K562 (cell line): ENCODE results near the gene ALKBH7. TPM values are rescaled to one million over a fixed set of nuclear protein-coding genes. Genes with fewer than 3 reads are reported as not detected.
"Not testable (repeated sequence)": the region's sequence is repeated elsewhere in the genome, so short reads cannot be mapped to it uniquely, and the experiment has no call there.

Source experiments
- ATAC-seq: fragments of 200-7000 bp; cut with Tn5 transposase; 3 replicates; pipeline ENCODE4 v1.9.1; 2020; ENCODE audit warnings: moderate library complexity
- BruUV-seq: library from RNA; stranded (reverse); fragments of 400-500 nt; replicated peaks from 2 replicates; lab custom pipeline; 2021; lab: Mats Ljungman, UMichigan
- CTCF ChIA-PET: fragments of 300-600 bp; formaldehyde crosslinking; extraction: SDS; loops from one replicate; lab custom pipeline; 2021; ENCODE audit warnings: low intra/inter-chr PET ratio; lab: Yijun Ruan, JAX
- POLR2A ChIA-PET: fragments of 300-600, 350-650 bp; sonication (Branson Sonifier 250); formaldehyde crosslinking; extraction: SDS; loops from one replicate; lab custom pipeline; 2021; ENCODE audit warnings: antibody characterized with exemption, inconsistent platforms; lab: Yijun Ruan, JAX
- DNase-seq, 4 experiments: peaks; one replicate each; pipeline versions ENCODE4 v3.0.0 to v3.0.0-alpha.2; 2011 to 2018; ENCODE audit warnings: low spot score in 3 of 4, mixed read lengths in 3 of 4; ENCODE audit errors: extremely low read depth in 1 of 4
- FAIRE-seq: peaks from 2 replicates; lab custom pipeline; 2011; peaks lifted over from hg19 to GRCh38; lab: Jason Lieb, UNC
- H2AFZ ChIP-seq: 2 replicates; pipeline ENCODE4 v1.6.0; 2011; ENCODE audit warnings: low read depth, low read length, control low read depth, inconsistent platforms
- H3K27ac ChIP-seq: fragments of 200-600 bp; 3 replicates; pipeline ENCODE4 v1.8.0; 2011; ENCODE audit warnings: low read depth, mild to moderate bottlenecking, control low read depth, inconsistent platforms, low read length, moderate library complexity, mixed read lengths; ENCODE audit errors: extremely low read depth
- H3K27me3 ChIP-seq, 2 experiments: fragments of 300-600 bp in 1 of 2; 2 replicates in 1 of 2; 3 replicates in 1 of 2; pipeline versions ENCODE4 v1.6.0 to v1.8.0; 2011; ENCODE audit warnings: inconsistent platforms in 2 of 2, low read length in 2 of 2, mild to moderate bottlenecking in 1 of 2, mixed read lengths in 1 of 2, moderate library complexity in 1 of 2; ENCODE audit not compliant: control insufficient read depth in 2 of 2, insufficient read depth in 2 of 2
- H3K36me3 ChIP-seq: fragments of 300-600 bp; 3 replicates; pipeline ENCODE4 v1.8.0; 2011; ENCODE audit warnings: mild to moderate bottlenecking, low read length, inconsistent platforms; ENCODE audit not compliant: control insufficient read depth, insufficient read depth
- H3K4me1 ChIP-seq, 2 experiments: fragments of 200-600 bp in 1 of 2; replicated peaks in 1 of 2; 2 replicates in 1 of 2; 3 replicates in 1 of 2; pipeline versions ENCODE4 v1.5.1 to v1.8.0; 2011; ENCODE audit warnings: inconsistent platforms in 2 of 2, low read length in 2 of 2, mild to moderate bottlenecking in 1 of 2, mixed read lengths in 1 of 2, moderate library complexity in 1 of 2; ENCODE audit not compliant: control insufficient read depth in 2 of 2, insufficient read depth in 2 of 2
- H3K4me2 ChIP-seq: 2 replicates; pipeline ENCODE4 v1.6.1; 2011; ENCODE audit warnings: low read length, control low read depth, inconsistent platforms, mixed read lengths; ENCODE audit not compliant: insufficient read depth
- H3K4me3 ChIP-seq: fragments of 200-600 bp; sonication (generic), shearing (Covaris generic); 2 replicates; pipeline ENCODE4 v1.5.1; 2016; ENCODE audit warnings: control low read depth, inconsistent platforms
- H3K79me2 ChIP-seq: fragments of 200-600 bp; 3 replicates; pipeline ENCODE4 v1.8.0; 2011; ENCODE audit warnings: low read length, inconsistent platforms; ENCODE audit not compliant: control insufficient read depth, insufficient read depth
- H3K9ac ChIP-seq, 2 experiments: 2 replicates each; pipeline versions ENCODE4 v1.6.0 to v1.6.1; 2011; ENCODE audit warnings: low read depth in 2 of 2, low read length in 2 of 2, control low read depth in 1 of 2, inconsistent platforms in 1 of 2, mild to moderate bottlenecking in 1 of 2, mixed read lengths in 1 of 2; ENCODE audit not compliant: insufficient read depth in 1 of 2
- H3K9me1 ChIP-seq: one replicate; pipeline ENCODE4 v1.6.0; 2011; ENCODE audit warnings: inconsistent platforms, mild to moderate bottlenecking, low read length, moderate library complexity; ENCODE audit not compliant: control insufficient read depth, insufficient read depth
- H3K9me3 ChIP-seq: replicated peaks from 2 replicates; pipeline ENCODE4 v1.5.1; 2011; ENCODE audit warnings: low read depth, low read length, inconsistent platforms; ENCODE audit not compliant: control insufficient read depth, insufficient read depth
- H4K20me1 ChIP-seq: replicated peaks from 2 replicates; pipeline ENCODE4 v1.6.1; 2011; ENCODE audit warnings: low read length, inconsistent platforms, mixed read lengths; ENCODE audit not compliant: control insufficient read depth, insufficient read depth
- CHD1 ChIP-seq: fragments of 200-600 bp; sonication (generic); IDR thresholded peaks from one replicate; pipeline ENCODE4 v1.6.1; 2012; ENCODE audit warnings: mild to moderate bottlenecking, moderate library complexity, low read length, inconsistent platforms
- EZH2 ChIP-seq: IDR thresholded peaks from 2 replicates; pipeline ENCODE4 v1.6.1; 2012; ENCODE audit warnings: low read depth, mild to moderate bottlenecking, inconsistent platforms, low read length, borderline replicate concordance
- MEIS2 ChIP-seq: fragments of 450-650 bp; IDR thresholded peaks from 2 replicates; pipeline ENCODE4 v1.6.1; 2014; ENCODE audit warnings: mild to moderate bottlenecking; ENCODE audit not compliant: partially characterized antibody
- NR1H2 ChIP-seq: sonication (generic); formaldehyde crosslinking; IDR thresholded peaks from 2 replicates; pipeline ENCODE4 v1.4.0; 2020; ENCODE audit warnings: mild to moderate bottlenecking, missing genetic modification reagents
- PKNOX1 ChIP-seq: fragments of 450-650 bp; IDR thresholded peaks from 2 replicates; pipeline ENCODE4 v1.6.1; 2016
- XRCC3 ChIP-seq: fragments of 450-650 bp; IDR thresholded peaks from 2 replicates; pipeline ENCODE4 v1.6.1; 2017; ENCODE audit warnings: mild to moderate bottlenecking, moderate library complexity
- ZKSCAN1 ChIP-seq: fragments of 150-350 bp; IDR thresholded peaks from 2 replicates; pipeline ENCODE4 v1.6.1; 2016; ENCODE audit warnings: low read depth, low read length
- ZKSCAN8 ChIP-seq: fragments of 200-800 bp; sonication (Bioruptor generic); IDR thresholded peaks from 2 replicates; pipeline ENCODE4 v1.6.1; 2016; ENCODE audit warnings: missing genetic modification characterization, missing compliant biosample characterization
- ZNF584 ChIP-seq: fragments of 200-800 bp; sonication (Bioruptor generic); IDR thresholded peaks from 2 replicates; pipeline ENCODE4 v1.6.1; 2016; ENCODE audit warnings: low read depth, mild to moderate bottlenecking, missing genetic modification characterization, missing compliant biosample characterization
- ZNF695 ChIP-seq: fragments of 450-650 bp; formaldehyde crosslinking; IDR thresholded peaks from 2 replicates; pipeline ENCODE4 v1.4.0; 2020; ENCODE audit warnings: mild to moderate bottlenecking, moderate library complexity
- WGBS: fragments of 100-300 bp; shearing (Covaris generic); methylation state at CpG from one replicate; pipeline ENCODE4 v1.1.6; 2016; ENCODE audit warnings: low coverage, mixed read lengths; ENCODE audit not compliant: insufficient coverage; ENCODE audit errors: missing lambda C conversion rate; 5-methylcytosine and 5-hydroxymethylcytosine counted together
- in situ Hi-C: fragments of 300-500 bp; cut with MboI; formaldehyde crosslinking; loops from 4 replicates; pipeline ENCODE4 v1.15.0; 2018; ENCODE audit warnings: inconsistent platforms, mixed read lengths
- intact Hi-C: fragments of 100-400 bp; cut with micrococcal nuclease; formaldehyde crosslinking; loops from 2 replicates; pipeline ENCODE4 v1.14.2; 2022
- polyA plus RNA-seq, 8 experiments: library from polyadenylated mRNA; depleted of rRNA in 4 of 8; stranded (reverse) in 5 of 8; unstranded in 3 of 8; fragments of >200 nt; fragmentation: Nextera tagmentation in 2 of 8; fragmentation: Illumina TruSeq in 1 of 8; extraction: Ambion mirVana in 2 of 8; extraction: Trizol in 1 of 8; gene quantifications; 2 replicates each; pipeline versions ENCODE4 v1.2.1 to v1.2.3, GENCODE V29; 2011 to 2014; ENCODE audit warnings: inconsistent platforms in 1 of 8, missing spikeins in 1 of 8
- total RNA-seq, 7 experiments: library from RNA; depleted of rRNA in 6 of 7; stranded (reverse); fragments of >200 nt in 6 of 7; fragmentation: Illumina TruSeq in 2 of 7; extraction: Trizol in 2 of 7; gene quantifications; 2 replicates each; pipeline versions ENCODE4 v1.2.1 to v1.2.3, GENCODE V29; 2011 to 2021; ENCODE audit warnings: low replicate concordance in 1 of 7
- TF ChIP-seq, protein P1 (sequence below): fragments of 250-450 bp; sonication (Bioruptor Pico); IDR thresholded peaks from 2 replicates; pipeline ENCODE4 v1.4.0; 2020; ENCODE audit warnings: mild to moderate bottlenecking, moderate library complexity
- TF ChIP-seq, protein P2 (sequence below): IDR thresholded peaks from 2 replicates; pipeline ENCODE4 v1.6.1; 2016; ENCODE audit warnings: missing genetic modification characterization, missing compliant biosample characterization

The ALKBH7 gene
- total and polyA plus RNA-seq, 9 of the 15 experiments (the other 6 are each of a cell fraction or from before 2014, with no cell fraction given), result 0.69 to 94.8 (median 17.6) TPM

DNA sequence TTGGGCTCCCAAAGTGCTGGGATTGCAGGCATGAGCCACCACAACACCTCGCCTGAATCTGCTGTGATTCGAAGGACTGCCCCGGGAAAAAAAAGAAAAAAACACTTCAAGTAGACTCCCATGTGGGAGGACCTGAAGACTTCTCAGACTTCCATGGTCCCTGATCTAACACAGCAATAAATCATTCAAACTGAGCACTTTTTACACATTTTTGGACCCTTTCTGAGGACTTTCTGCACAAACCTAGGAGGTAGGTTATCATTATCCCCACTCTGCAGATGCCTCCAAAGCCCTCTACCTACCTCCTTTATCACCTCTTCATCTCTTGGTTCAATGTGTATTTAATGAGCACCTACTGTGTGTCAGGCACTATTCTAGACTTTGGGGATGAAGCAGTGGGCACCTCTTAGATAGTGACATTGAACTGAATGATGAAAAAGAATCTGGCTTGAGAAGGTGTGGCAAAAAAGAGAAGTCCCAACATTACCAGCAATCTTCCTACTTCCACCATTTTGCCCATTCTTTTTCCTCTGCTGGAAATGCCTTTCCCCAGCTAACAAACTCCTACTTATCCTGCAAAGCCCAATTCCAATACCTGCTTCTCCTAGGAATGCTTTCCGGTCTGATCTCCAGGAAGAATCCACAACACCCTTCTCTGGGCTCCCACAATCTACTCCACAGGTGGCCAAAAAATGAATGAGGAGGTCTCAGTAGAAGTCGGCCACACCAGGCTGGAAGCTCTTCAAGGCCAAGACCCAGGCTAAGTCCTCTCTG lies 12.8 kb upstream of the ALKBH7 start:
- TF ChIP-seq, protein P1, sequence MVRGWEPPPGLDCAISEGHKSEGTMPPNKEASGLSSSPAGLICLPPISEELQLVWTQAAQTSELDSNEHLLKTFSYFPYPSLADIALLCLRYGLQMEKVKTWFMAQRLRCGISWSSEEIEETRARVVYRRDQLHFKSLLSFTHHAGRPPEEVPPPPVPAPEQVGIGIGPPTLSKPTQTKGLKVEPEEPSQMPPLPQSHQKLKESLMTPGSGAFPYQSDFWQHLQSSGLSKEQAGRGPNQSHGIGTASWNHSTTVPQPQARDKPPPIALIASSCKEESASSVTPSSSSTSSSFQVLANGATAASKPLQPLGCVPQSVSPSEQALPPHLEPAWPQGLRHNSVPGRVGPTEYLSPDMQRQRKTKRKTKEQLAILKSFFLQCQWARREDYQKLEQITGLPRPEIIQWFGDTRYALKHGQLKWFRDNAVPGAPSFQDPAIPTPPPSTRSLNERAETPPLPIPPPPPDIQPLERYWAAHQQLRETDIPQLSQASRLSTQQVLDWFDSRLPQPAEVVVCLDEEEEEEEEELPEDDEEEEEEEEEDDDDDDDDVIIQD, result no peak
- TF ChIP-seq ZNF695 (CRISPR knock-in tag), result no peak
- no peak for TF ChIP-seq ZKSCAN8 (CRISPR knock-in tag)
- no peak for TF ChIP-seq XRCC3
- TF ChIP-seq ZNF584 (CRISPR knock-in tag), result no peak
- no peak for TF ChIP-seq CHD1
- TF ChIP-seq PKNOX1, result peak; percentile 64
- peak; percentile 85 for TF ChIP-seq ZKSCAN1
- no peak for TF ChIP-seq NR1H2 (CRISPR knock-in tag)
- TF ChIP-seq MEIS2, result peak; percentile 62
- TF ChIP-seq, protein P2, sequence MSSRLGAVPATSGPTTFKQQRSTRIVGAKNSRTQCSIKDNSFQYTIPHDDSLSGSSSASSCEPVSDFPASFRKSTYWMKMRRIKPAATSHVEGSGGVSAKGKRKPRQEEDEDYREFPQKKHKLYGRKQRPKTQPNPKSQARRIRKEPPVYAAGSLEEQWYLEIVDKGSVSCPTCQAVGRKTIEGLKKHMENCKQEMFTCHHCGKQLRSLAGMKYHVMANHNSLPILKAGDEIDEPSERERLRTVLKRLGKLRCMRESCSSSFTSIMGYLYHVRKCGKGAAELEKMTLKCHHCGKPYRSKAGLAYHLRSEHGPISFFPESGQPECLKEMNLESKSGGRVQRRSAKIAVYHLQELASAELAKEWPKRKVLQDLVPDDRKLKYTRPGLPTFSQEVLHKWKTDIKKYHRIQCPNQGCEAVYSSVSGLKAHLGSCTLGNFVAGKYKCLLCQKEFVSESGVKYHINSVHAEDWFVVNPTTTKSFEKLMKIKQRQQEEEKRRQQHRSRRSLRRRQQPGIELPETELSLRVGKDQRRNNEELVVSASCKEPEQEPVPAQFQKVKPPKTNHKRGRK (tag), result no peak
- no peak for TF ChIP-seq EZH2
- Histone ChIP-seq H3K9ac (no peak overlapping the region), H3K4me2 (no peak overlapping the region), H3K4me3 (no peak overlapping the region), H2AFZ (0 out of 2 replicates have a peak overlapping the region, but pooled peaks have one; percentile 26), H3K36me3 (peaks cover 18% of the 10 kb centered on the region; the same call in 2 of the 3 replicates), H3K9me1 (no peaks in the 10 kb centered on the region), H3K4me1 (peaks cover 8 to 34% of the 10 kb centered on the region in 2 experiments; a peak in 4 of 5 replicates), H3K27me3 (no peaks in the 10 kb centered on the region), H3K27ac (no peak overlapping the region), H3K79me2 (peaks cover 17% of the 10 kb centered on the region), H4K20me1 (no peaks in the 10 kb centered on the region), H3K9me3 (no peaks in the 10 kb centered on the region)
- DNase-seq, result no peak
- CTCF ChIA-PET, result no interaction called here
- in situ Hi-C loops, result no loop called here
- no peak for FAIRE-seq
- WGBS, result 42% methylated on average over 4 of the region's 5 CpGs
- no TSS peak for BruUV-seq
- POLR2A ChIA-PET, result no interaction called here
- no peak for ATAC-seq
- intact Hi-C loops, result no loop called here

DNA sequence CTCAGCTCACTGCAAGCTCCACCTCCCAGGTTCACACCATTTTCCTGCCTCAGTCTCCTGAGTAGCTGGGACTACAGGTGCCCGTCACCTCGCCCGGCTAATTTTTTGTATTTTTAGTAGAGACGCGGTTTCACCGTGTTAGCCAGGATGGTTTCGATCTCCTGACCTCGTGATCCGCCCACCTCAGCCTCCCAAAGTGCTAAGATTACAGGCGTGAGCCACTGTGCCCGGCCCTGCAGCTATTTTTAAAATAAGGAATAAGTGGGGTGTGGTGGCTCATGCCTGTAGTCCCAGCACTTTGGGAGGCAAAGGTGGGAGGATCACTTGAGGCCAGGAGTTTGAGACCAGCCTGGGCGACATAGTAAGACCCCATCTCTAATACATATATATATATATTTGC lies 12.1 kb upstream of the ALKBH7 start:
- ATAC-seq, intact Hi-C loops, DNase-seq: not testable (repeated sequence)

More for the DNA sequence above, 12.1 kb upstream of the ALKBH7 start:
- H3K9me1 ChIP-seq, H3K27me3 ChIP-seq, H4K20me1 ChIP-seq, H3K4me3 ChIP-seq, H3K27ac ChIP-seq, CTCF ChIA-PET, H3K9ac ChIP-seq, FAIRE-seq, H3K9me3 ChIP-seq, BruUV-seq, H2AFZ ChIP-seq, in situ Hi-C loops, H3K4me2 ChIP-seq: not testable (repeated sequence)
- peaks cover 8 to 36% of the 10 kb centered on the region in 2 experiments; a peak in 4 of 5 replicates for H3K4me1 ChIP-seq
- peaks cover 17% of the 10 kb centered on the region for H3K79me2 ChIP-seq
- 75% methylated on average over 12 of the region's 12 CpGs for WGBS
- peaks cover 25% of the 10 kb centered on the region; the same call in 2 of the 3 replicates for H3K36me3 ChIP-seq
- POLR2A ChIA-PET, result interaction anchor here (0.7 kb wide), 1 partner anchor 548 kb away, joined by 3 read pairs; no protein-coding TSS in a partner anchor
